Trophoblast cell (in vitro differentiated cells and primary cell): ENCODE results near the gene CLTA.

Source experiments
- DNase-seq, 2 donors: peaks; one replicate each; pipeline ENCODE4 v3.0.0-alpha.2; 2016
- H2AFZ ChIP-seq: 2 replicates; pipeline ENCODE4 v1.6.1; 2013; ENCODE audit warnings: low read length, moderate library complexity, mild to moderate bottlenecking; ENCODE audit not compliant: insufficient read depth, poor library complexity
- H2AK5ac ChIP-seq: 2 replicates; pipeline ENCODE4 v1.6.1; 2013; ENCODE audit warnings: mild to moderate bottlenecking, low read length
- H2BK120ac ChIP-seq: 2 replicates; pipeline ENCODE4 v1.6.1; 2013; ENCODE audit warnings: low read length, mild to moderate bottlenecking, moderate library complexity; ENCODE audit not compliant: insufficient read depth, poor library complexity
- H2BK12ac ChIP-seq: 2 replicates; pipeline ENCODE4 v1.6.1; 2013; ENCODE audit warnings: mild to moderate bottlenecking, low read length, moderate library complexity
- H2BK5ac ChIP-seq: 2 replicates; pipeline ENCODE4 v1.6.1; 2013; ENCODE audit warnings: low read length, low read depth, moderate library complexity, mild to moderate bottlenecking; ENCODE audit not compliant: poor library complexity
- H3K14ac ChIP-seq: 2 replicates; pipeline ENCODE4 v1.6.1; 2013; ENCODE audit warnings: mild to moderate bottlenecking, low read length
- H3K18ac ChIP-seq: 2 replicates; pipeline ENCODE4 v1.6.1; 2013; ENCODE audit warnings: mild to moderate bottlenecking, low read length
- H3K23ac ChIP-seq: 2 replicates; pipeline ENCODE4 v1.6.1; 2013; ENCODE audit warnings: low read length
- H3K27ac ChIP-seq: 2 replicates; pipeline ENCODE4 v1.5.1; 2013; ENCODE audit warnings: low read depth, mild to moderate bottlenecking, inconsistent platforms, low read length, moderate library complexity
- H3K27me3 ChIP-seq: 2 replicates; pipeline ENCODE4 v1.6.1; 2013; ENCODE audit warnings: inconsistent platforms, mild to moderate bottlenecking, low read length, moderate library complexity; ENCODE audit not compliant: insufficient read depth
- H3K36me3 ChIP-seq, 2 experiments: 1 replicate in 1 of 2; 2 replicates in 1 of 2; pipeline ENCODE4 v1.6.1; 2013; ENCODE audit warnings: low read length in 2 of 2, mild to moderate bottlenecking in 2 of 2, moderate library complexity in 1 of 2; ENCODE audit not compliant: insufficient read depth in 2 of 2, control insufficient read depth in 1 of 2
- H3K4ac ChIP-seq: 2 replicates; pipeline ENCODE4 v1.6.1; 2013; ENCODE audit warnings: low read depth, mild to moderate bottlenecking, low read length, moderate library complexity
- H3K4me1 ChIP-seq, 2 experiments: 1 replicate in 1 of 2; 2 replicates in 1 of 2; pipeline ENCODE4 v1.6.1; 2013; ENCODE audit warnings: low read length in 2 of 2, mild to moderate bottlenecking in 2 of 2, moderate library complexity in 1 of 2; ENCODE audit not compliant: insufficient read depth in 2 of 2, control insufficient read depth in 1 of 2
- H3K4me2 ChIP-seq: 2 replicates; pipeline ENCODE4 v1.6.1; 2013; ENCODE audit warnings: inconsistent platforms, mild to moderate bottlenecking, low read length, moderate library complexity
- H3K4me3 ChIP-seq: 2 replicates; pipeline ENCODE4 v1.5.1; 2013; ENCODE audit warnings: mild to moderate bottlenecking, low read depth, low read length, inconsistent platforms
- H3K79me1 ChIP-seq: one replicate; pipeline ENCODE4 v1.6.1; 2013; ENCODE audit warnings: low read length
- H3K79me2 ChIP-seq: 2 replicates; pipeline ENCODE4 v1.6.1; 2013; ENCODE audit warnings: low read length, mild to moderate bottlenecking; ENCODE audit not compliant: control insufficient read depth, insufficient read depth, poor library complexity
- H3K9ac ChIP-seq: 2 replicates; pipeline ENCODE4 v1.6.1; 2013; ENCODE audit warnings: mild to moderate bottlenecking, low read length
- H3K9me3 ChIP-seq: 2 replicates; pipeline ENCODE4 v1.6.1; 2013; ENCODE audit warnings: low read depth, mild to moderate bottlenecking, control low read depth, inconsistent platforms, low read length; ENCODE audit not compliant: insufficient read depth
- H4K12ac ChIP-seq: 2 replicates; pipeline ENCODE4 v1.6.1; 2013; ENCODE audit warnings: low read depth, mild to moderate bottlenecking, low read length, moderate library complexity
- H4K8ac ChIP-seq: 2 replicates; pipeline ENCODE4 v1.6.1; 2013; ENCODE audit warnings: low read depth, mild to moderate bottlenecking, low read length, moderate library complexity
- H4K91ac ChIP-seq: one replicate; pipeline ENCODE4 v1.6.1; 2013; ENCODE audit warnings: low read depth, mild to moderate bottlenecking, low read length, moderate library complexity
- WGBS: extraction: QIAGEN DNeasy Blood & Tissue Kit; methylation state at CpG from one replicate; pipeline ENCODE4 v1.1.7; 2013; ENCODE audit warnings: missing lambda C conversion rate; ENCODE audit not compliant: insufficient read length, insufficient coverage; ENCODE audit errors: extremely low coverage; 5-methylcytosine and 5-hydroxymethylcytosine counted together

Gene CLTA

GRCh38 chr9:36217256-36217968, 26.7 kb downstream of the CLTA start:
- Histone ChIP-seq H3K79me2 (no peaks in the 10 kb centered on the region), H3K4me1 (no peaks in the 10 kb centered on the region), H3K27ac (no peak overlapping the region), H3K36me3 (peaks cover 38 to 51% of the 10 kb centered on the region in 2 experiments), H3K79me1 (no peaks in the 10 kb centered on the region), H3K4me2 (no peak overlapping the region), H3K14ac (no peak overlapping the region), H3K27me3 (no peaks in the 10 kb centered on the region), H4K12ac (no peak overlapping the region), H2BK120ac (no peak overlapping the region), H3K9ac (no peak overlapping the region), H2AK5ac (no peak overlapping the region), H4K91ac (no peak overlapping the region), H2AFZ (no peak overlapping the region), H3K23ac (no peak overlapping the region), H3K9me3 (peaks cover under 1% of the 10 kb centered on the region), H3K4ac (no peak overlapping the region), H2BK12ac (no peak overlapping the region), H3K4me3 (no peak overlapping the region), H4K8ac (no peak overlapping the region), H3K18ac (no peak overlapping the region), H2BK5ac (no peak overlapping the region)
- no CpG with 5 or more reads among the region's 13 CpGs for WGBS
- no peak for DNase-seq

- H3K4me1 ChIP-seq, result no peaks in the 10 kb centered on the region
- DNase-seq, result no peak
- H4K91ac ChIP-seq, result no peak overlapping the region
- no peak overlapping the region for H2AFZ ChIP-seq
- no peak overlapping the region for H3K4me2 ChIP-seq
- H4K12ac ChIP-seq, result no peak overlapping the region
- H3K4ac ChIP-seq, result no peak overlapping the region
- no peak overlapping the region for H2BK5ac ChIP-seq
- H2BK120ac ChIP-seq, result no peak overlapping the region
- no peak overlapping the region for H4K8ac ChIP-seq
- no peaks in the 10 kb centered on the region for H3K79me2 ChIP-seq
- H3K36me3 ChIP-seq, result peaks cover 41 to 52% of the 10 kb centered on the region in 2 experiments
- no CpG with 5 or more reads among the region's 5 CpGs for WGBS
- H3K27me3 ChIP-seq, result no peaks in the 10 kb centered on the region
- no peak overlapping the region for H2AK5ac ChIP-seq
- H3K9me3 ChIP-seq, result peaks cover 5% of the 10 kb centered on the region
- no peaks in the 10 kb centered on the region for H3K79me1 ChIP-seq
- H3K4me3 ChIP-seq, result no peak overlapping the region
- H3K14ac ChIP-seq, result no peak overlapping the region
- no peak overlapping the region for H3K18ac ChIP-seq
- no peak overlapping the region for H2BK12ac ChIP-seq
- H3K9ac ChIP-seq, result no peak overlapping the region
- H3K27ac ChIP-seq, result no peak overlapping the region
- H3K23ac ChIP-seq, result no peak overlapping the region
Observed at GRCh38 chr9:36218011-36218410, 27.3 kb downstream of the CLTA start.

GRCh38 chr9:36218411-36218901, 27.7 kb downstream of the CLTA start:
- no peaks in the 10 kb centered on the region for H3K79me2 ChIP-seq
- no peak overlapping the region for H2BK12ac ChIP-seq
- DNase-seq, result no peak
- no peak overlapping the region for H2AK5ac ChIP-seq
- no peak overlapping the region for H3K4ac ChIP-seq
- no peak overlapping the region for H3K4me3 ChIP-seq
- H3K18ac ChIP-seq, result no peak overlapping the region
- no peaks in the 10 kb centered on the region for H3K27me3 ChIP-seq
- no peaks in the 10 kb centered on the region for H3K79me1 ChIP-seq
- no peak overlapping the region for H3K27ac ChIP-seq
- no peak overlapping the region for H2AFZ ChIP-seq
- no peak overlapping the region for H4K91ac ChIP-seq
- H3K4me1 ChIP-seq, result no peaks in the 10 kb centered on the region
- no peak overlapping the region for H2BK120ac ChIP-seq
- H3K36me3 ChIP-seq, result peaks cover 38 to 49% of the 10 kb centered on the region in 2 experiments
- no peak overlapping the region for H4K12ac ChIP-seq
- no CpG with 5 or more reads among the region's 7 CpGs for WGBS
- peaks cover 5% of the 10 kb centered on the region for H3K9me3 ChIP-seq
- no peak overlapping the region for H4K8ac ChIP-seq
- no peak overlapping the region for H3K14ac ChIP-seq
- no peak overlapping the region for H3K4me2 ChIP-seq
- H3K23ac ChIP-seq, result no peak overlapping the region
- no peak overlapping the region for H3K9ac ChIP-seq
- H2BK5ac ChIP-seq, result no peak overlapping the region

- Histone ChIP-seq H2BK5ac (no peak overlapping the region), H3K18ac (no peak overlapping the region), H3K79me2 (no peaks in the 10 kb centered on the region), H2BK120ac (no peak overlapping the region), H3K36me3 (peaks cover 41 to 46% of the 10 kb centered on the region in 2 experiments), H3K4me1 (no peaks in the 10 kb centered on the region), H4K91ac (no peak overlapping the region), H3K79me1 (no peaks in the 10 kb centered on the region), H3K27ac (no peak overlapping the region), H3K9ac (no peak overlapping the region), H3K4me2 (no peak overlapping the region), H2AFZ (no peak overlapping the region), H2AK5ac (no peak overlapping the region), H3K9me3 (peaks cover 5% of the 10 kb centered on the region), H3K23ac (no peak overlapping the region), H2BK12ac (no peak overlapping the region), H3K14ac (no peak overlapping the region), H3K4me3 (no peak overlapping the region), H3K4ac (no peak overlapping the region), H4K8ac (no peak overlapping the region), H3K27me3 (no peaks in the 10 kb centered on the region), H4K12ac (no peak overlapping the region)
- no CpG with 5 or more reads among the region's 3 CpGs for WGBS
- no peak for DNase-seq
Observed at GRCh38 chr9:36221667-36222066, 30.9 kb downstream of the CLTA start.
